Suprapubic skin (tissue), 4 donors: ENCODE results near the gene MNAT1.

Source experiments
- CTCF ChIP-seq, 2 donors: fragments of 200-600 bp in 1 of 2; fragments of 450-650 bp in 1 of 2; sonication (generic) in 1 of 2; IDR thresholded peaks; one replicate each; pipeline ENCODE4 v1.5.1; 2016 to 2019; ENCODE audit warnings: antibody characterized with exemption in 2 of 2, mild to moderate bottlenecking in 1 of 2, moderate library complexity in 1 of 2
- EP300 ChIP-seq: sonication (generic); formaldehyde crosslinking; IDR thresholded peaks from one replicate; pipeline ENCODE4 v1.6.1; 2017; ENCODE audit warnings: antibody characterized with exemption
- POLR2A ChIP-seq, 2 donors: fragments of 450-650 bp; IDR thresholded peaks; one replicate each; pipeline ENCODE4 v1.6.1; 2017; ENCODE audit warnings: antibody characterized with exemption in 2 of 2, mild to moderate bottlenecking in 2 of 2, moderate library complexity in 2 of 2
- POLR2AphosphoS5 ChIP-seq, 3 donors: sonication (generic); formaldehyde crosslinking; IDR thresholded peaks; one replicate each; pipeline ENCODE4 v1.6.1; 2017; ENCODE audit warnings: antibody characterized with exemption in 3 of 3

- TF ChIP-seq CTCF (IDR thresholded peaks at IDR 0.05) (no peak), POLR2AphosphoS5 (IDR thresholded peaks at IDR 0.05) (no peak), POLR2A (IDR thresholded peaks at IDR 0.05) (no peak), EP300 (no peak)
These were observed 196.7 kb downstream of the MNAT1 start for GRCh38 chr14:60931218-60931617.
